Testis (tissue), 2 donors: ENCODE measurements around the gene TP73.

Experiments
- CTCF ChIP-seq, 3 experiments: fragments of 450-650 bp in 2 of 3; fragments of 200-600 bp in 1 of 3; sonication (generic) in 1 of 3; IDR thresholded peaks; one replicate each; pipeline ENCODE4 v1.5.1; 2016 to 2019; ENCODE audit warnings: antibody characterized with exemption in 3 of 3, mild to moderate bottlenecking in 2 of 3, moderate library complexity in 1 of 3
- POLR2A ChIP-seq: fragments of 450-650 bp; IDR thresholded peaks from one replicate; pipeline ENCODE4 v1.6.1; 2017; ENCODE audit warnings: antibody characterized with exemption, mild to moderate bottlenecking, moderate library complexity

- TF ChIP-seq CTCF (IDR thresholded peaks at IDR 0.05) (no peak), POLR2A (no peak)
Observed at GRCh38 chr1:3680488-3681230, 28.3 kb downstream of the TP73 start.
